Measurements from ENCODE around the gene ADPRH.

Gene ADPRH

DNA sequence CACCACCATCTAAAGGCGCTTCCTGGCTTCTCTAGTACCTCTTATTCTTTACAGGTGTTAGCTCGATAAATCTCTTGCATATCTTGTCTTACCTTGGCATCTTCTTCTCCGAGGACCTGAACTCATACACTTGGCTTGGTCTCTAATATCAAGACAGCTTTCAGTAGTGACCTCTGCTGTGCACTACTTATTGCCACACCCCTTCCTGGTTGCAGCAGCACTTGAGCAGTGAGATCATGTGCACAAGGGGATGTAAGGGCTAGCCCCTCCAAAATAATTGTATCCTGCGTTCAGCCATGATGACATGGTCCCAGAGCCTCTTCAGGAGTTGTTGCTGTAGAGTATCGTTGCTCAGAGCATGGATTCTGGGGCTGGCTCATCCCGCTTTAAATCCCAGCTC is 17.1 kb downstream of the ADPRH start:
- DNase-seq (ENCODE audit: low read depth in 2 of 3, low spot score in 1 of 3): no peak

DNA sequence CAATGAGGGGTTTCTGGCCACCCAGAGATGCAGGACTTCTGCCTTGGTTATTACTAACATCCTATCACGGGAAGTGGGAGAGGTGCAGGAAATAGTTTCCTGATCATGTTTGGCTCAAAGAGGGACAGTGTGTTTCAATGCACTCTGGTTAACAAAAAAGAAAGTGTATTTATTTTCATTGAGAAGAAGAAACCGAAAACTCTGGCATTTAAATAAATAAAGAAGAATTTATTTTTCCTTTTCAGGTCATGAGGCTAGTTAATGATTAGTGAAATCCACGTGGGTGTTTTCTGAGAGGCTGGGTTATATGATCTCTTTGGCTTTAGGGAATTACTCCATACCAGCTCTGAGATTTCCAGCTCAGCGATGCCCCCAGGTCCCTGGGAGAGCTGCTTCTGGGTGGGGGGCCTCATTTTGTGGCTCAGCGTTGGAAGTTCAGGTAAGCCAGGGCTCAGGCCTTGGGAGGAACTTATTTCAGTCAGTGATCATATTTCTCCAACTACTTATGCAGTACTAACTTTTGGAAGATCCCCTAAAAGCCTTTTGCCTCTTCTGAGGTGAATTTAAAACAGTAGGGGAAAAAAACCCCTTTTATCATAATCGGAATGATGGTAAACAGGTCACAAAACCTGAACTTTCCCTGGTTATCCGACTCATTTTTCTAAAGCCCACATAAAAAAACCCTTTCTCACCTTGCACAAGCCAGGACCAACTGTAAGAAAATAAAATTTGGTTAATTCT is 18.4 kb downstream of the ADPRH start, which contains the start of gene PLA1A:
Gene PLA1A, plus strand, starts transcription at position 338 of the 741 bp plus-strand sequence. Its CDS starts 29 bp downstream, at position 367.
- no peak for DNase-seq (ENCODE audit: low read depth in 2 of 3, low spot score in 1 of 3)

DNA sequence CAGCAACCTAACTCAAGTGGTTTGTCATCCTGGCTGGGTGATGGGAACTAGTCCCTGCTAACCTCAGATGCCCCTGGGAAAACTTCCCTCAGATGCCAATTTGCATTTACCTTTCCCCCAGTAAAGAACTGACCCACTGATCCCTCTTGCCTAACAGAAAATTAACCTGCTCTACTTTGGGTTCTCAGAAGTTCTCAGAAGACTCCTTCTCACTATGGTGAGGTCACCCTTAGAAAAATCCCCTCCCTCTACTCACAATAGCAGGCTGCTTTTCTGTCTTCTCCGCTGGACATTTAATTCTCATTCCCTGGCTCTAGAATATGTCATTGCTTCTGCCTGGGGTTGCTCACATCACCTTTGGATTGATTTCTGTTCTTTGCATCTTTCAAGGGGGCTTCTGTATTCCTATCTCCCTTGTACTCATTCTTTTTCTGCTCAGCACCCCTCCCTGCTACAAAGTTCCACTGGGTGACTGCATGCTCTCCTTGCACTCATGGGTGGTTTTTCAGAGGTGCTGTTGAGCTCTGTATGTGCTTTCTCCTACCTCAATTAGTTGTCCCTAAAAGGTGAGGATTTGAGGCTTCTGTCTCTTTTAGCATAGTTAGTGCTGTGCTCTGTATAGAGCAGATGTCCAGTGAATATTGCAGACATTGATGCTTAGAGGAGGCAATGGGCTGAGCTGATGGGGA is 19.3 kb downstream of the ADPRH start:
- DNase-seq (ENCODE audit: low read depth in 2 of 3, low spot score in 1 of 3): no peak

DNA sequence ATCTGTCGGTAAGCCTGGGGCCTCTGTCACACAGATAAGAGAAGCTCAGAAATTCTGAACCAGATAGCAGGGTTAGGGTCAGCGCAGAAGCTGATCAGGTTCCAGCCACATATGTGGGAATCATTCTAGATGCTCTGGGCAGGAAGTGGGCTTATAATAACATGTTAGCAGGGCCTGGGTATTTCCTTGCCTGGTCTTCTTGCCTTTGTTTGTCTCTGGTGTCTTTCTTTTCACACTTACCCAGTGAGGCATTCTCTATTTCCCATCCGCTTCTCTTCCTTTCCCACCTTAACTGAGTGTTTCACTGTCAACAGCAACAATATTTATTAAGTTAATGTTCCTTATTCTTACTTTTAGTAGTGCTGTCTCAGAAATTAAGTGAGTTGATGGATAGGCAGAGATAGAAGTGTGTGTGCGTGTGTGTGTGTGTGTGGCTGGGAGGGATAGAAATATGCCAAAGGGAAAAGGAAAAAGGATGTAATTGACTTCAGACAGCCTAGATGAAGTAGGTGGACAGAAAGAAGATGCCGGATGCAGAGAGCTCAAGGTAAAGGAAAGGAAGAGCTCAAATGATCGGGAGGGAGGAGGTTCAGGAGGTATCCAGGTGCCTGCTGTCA is 20.4 kb downstream of the ADPRH start:
- DNase-seq (ENCODE audit: low read depth in 2 of 3, low spot score in 1 of 3): no peak

DNA sequence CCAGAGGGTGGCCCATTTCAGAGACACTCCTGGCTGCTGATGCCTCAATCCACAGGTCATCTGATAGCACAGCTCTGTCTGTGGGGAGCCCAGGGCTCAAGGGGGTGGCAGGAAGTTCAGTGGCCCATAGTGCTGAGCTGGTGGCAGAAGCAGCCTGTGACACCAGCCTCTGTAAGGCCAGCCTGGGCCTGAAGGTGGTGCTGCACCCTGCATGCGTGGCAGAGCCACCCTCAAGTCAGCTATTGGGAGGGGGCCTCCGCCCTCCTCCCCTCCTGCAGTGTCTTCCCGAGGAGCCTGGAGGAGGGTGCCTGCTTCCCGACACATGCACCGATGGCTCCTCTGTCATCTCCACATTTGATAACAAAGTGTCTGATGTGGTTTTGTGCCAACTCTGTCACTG is 21.4 kb downstream of the ADPRH start:
- peak in 2 of 3 donors; percentile 3 to 12 for DNase-seq (ENCODE audit: low read depth in 2 of 3, low spot score in 1 of 3)

DNA sequence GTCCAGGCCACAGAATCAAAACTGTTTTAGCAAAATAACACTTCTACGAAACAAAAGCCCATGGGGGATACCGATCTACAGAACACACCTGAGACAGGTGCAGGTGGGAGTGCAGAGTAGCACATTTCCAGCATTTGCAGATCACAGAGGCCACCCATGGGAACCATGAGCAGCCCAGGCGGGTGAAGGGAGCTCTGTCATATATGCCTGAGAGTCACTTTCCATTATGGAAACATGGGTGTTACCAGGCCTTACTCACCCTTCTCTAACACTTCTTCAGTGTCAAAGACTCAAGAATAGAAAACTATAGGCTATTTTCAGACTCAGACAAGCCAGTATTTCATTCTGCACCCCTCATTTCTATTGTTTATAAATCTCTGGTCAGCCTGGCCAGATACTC is 21.9 kb downstream of the ADPRH start:
- DNase-seq (ENCODE audit: low read depth in 2 of 3, low spot score in 1 of 3): no peak

DNA sequence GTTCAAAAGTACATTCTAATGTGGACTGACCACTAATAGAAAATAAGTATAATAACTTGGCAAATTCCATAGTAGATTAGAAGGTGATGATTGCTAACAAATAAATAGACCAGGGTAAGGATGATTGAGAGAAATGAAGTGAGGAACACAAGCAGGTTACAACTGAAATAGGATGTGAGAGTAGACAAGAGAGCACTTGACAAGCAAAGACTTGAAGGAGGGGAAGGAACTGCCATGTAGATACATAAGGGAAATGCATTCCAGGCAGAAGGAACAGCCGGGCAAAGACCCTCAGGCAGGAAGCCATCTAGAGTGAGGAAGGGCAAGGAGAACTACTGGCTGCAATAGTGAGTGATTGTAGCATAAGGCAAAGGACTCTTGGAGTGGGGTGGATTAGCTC is 23.4 kb downstream of the ADPRH start:
- DNase-seq (ENCODE audit: low read depth in 2 of 3, low spot score in 1 of 3): no peak

DNA sequence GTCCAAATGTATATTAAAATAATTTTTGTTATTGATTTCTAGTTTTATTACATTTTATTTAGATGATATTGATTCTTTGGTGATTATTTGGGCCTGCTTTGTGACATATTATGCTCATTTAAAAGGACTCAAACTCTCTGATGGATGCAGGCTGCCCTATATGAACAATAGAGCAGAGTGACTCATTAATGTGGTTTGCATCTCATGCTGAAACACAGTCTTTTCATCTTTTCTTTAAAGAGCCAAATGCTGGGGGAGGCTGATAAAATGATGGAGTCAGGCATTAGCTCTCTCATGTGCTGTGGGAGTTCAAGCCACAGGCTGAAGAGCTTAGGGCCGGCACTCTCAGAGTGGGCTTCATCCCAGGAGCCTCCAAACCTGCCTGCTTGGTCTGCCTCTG is 25.6 kb downstream of the ADPRH start:
- no peak for DNase-seq (ENCODE audit: low read depth in 2 of 3, low spot score in 1 of 3)

DNA sequence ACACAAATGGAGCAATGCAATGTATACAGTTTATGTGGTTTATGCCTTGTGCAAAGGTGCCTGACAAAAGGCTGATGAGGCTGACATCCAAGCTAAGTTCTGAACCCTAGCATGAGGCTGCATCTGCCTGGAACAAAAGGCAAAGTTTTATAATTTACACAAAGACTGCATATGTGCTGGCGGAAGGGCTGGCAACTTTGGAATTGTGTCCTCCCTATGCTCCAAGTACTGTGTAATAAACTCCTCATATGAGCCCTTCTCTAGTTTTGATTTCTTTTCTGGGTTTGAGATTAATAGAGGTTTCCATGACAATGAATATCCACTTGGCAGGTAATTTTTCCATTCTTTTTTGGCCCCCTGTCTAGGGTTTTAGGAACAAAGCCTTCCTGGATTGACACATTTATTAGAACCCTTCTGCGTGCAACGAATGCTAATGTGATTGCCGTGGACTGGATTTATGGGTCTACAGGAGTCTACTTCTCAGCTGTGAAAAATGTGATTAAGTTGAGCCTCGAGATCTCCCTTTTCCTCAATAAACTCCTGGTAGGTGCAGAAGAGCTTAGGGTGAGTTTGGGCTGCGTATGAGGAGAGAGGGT is 29.2 kb downstream of the ADPRH start:
- no peak for DNase-seq (ENCODE audit: low read depth in 2 of 3, low spot score in 1 of 3)

DNA sequence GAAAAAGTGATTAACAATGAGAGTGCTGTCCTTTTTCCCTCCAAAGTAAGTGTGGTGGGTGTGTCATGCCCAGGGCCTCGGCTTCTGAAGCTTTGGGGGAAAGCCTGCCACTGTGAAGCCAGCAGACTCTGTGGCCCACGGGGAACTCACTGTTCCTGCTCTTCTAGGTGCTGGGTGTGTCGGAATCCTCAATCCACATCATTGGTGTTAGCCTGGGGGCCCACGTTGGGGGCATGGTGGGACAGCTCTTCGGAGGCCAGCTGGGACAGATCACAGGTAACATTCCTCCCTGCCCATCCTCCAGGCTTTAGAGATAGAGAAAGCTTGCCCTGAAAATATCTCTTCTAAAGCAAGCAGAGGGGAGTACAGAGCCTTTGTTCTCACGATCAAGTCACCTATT is 30.0 kb downstream of the ADPRH start:
- DNase-seq (ENCODE audit: low read depth in 2 of 3, low spot score in 1 of 3): no peak

DNA sequence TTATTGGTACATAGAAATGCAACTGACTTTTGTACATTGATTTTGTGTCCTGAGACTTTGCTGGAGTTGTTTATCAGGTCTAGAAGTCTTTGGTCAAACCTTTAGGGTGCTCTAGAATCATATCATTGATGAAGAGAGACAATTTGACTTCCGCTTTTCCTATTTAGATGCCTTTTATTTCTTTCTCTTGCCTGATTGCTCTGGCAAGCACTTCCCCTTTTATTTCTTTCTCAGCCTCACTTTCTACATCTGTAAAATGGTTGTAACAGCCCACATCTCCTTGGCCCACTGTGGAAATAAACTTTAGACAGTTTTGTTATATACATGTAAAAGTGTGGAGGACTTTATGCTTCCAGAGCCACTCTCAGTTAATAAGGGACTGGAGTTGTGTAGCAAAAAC is 32.4 kb downstream of the ADPRH start:
- no peak for DNase-seq (ENCODE audit: low read depth in 2 of 3, low spot score in 1 of 3)

DNA sequence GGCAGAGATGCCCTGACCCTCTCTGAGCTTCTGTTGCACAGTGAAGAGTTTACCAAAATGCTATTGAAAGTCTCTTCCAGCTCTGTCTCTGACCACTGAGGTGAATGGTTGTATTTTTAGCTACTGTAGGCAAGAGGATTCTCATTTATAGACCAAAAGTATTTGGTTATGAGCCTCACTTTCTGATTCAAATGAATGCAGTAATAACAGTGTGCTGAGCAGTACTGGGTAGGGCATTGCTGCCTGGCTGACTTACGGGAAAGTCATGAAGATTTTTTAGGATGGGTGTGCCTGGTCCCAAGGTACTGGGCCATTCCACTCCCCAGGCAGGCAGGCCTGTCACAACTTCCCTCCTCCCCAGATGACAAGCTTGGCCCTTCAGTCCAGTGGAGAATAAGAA is 33.9 kb downstream of the ADPRH start:
- DNase-seq (ENCODE audit: low read depth in 2 of 3, low spot score in 1 of 3): no peak

DNA sequence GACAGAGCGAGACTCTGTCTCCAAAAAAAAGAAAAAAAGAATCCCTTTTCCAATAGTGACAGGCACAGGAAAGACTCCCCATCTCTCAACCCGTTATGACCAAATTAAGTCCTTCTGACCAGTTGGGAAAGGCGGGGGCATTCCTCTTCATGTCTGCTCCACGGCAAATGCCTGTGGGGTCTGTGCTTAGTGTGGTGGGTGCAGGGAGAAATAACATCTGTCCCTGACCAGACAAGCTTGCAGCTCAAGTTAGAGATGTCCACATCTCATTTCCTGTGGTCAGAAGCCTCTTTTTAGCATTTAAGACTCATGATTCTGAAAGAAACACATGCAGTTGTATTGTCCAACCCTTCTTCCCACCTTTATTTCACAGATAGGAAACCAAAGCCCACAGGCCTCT is 34.6 kb downstream of the ADPRH start:
- DNase-seq (ENCODE audit: low read depth in 2 of 3, low spot score in 1 of 3): no peak

DNA sequence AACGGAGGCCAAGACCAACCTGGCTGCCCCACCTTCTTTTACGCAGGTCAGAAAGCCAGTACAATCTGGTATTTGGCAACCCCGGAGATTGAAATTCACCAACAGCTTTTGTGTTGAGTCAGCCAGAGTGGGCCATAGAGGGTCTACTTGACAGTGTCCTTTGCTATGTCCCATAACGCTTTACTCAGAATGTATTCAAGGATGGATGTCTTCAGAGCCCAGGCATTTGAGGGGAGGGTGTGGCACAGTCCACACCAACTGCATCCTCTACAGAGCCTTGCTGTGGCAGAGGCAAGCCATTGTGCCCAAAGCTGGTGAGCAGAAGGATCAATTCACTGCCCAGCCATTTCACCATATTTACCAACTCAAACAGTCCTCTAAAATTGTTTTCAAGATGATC is 36.8 kb downstream of the ADPRH start:
- DNase-seq (ENCODE audit: low read depth in 2 of 3, low spot score in 1 of 3): no peak

DNA sequence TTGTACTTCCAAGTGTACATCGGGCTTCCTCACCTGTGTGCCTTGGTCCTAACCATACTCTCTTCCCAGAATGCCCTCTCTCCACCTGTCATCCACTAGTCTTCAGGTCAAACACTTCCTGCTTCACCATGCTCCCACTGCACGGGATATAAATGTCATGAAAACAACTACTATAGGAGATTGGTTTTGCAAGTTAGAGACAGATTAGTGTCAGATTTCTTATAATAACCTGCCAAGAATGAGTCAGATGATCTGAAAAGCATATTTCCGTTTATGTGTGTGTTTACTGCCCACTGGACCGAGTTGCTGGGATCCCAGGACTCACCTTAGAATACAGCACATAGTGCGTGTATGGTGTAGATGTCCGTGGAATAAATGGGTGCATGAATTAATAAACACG is 39.8 kb downstream of the ADPRH start:
- DNase-seq (ENCODE audit: low read depth in 2 of 3, low spot score in 1 of 3): no peak

DNA sequence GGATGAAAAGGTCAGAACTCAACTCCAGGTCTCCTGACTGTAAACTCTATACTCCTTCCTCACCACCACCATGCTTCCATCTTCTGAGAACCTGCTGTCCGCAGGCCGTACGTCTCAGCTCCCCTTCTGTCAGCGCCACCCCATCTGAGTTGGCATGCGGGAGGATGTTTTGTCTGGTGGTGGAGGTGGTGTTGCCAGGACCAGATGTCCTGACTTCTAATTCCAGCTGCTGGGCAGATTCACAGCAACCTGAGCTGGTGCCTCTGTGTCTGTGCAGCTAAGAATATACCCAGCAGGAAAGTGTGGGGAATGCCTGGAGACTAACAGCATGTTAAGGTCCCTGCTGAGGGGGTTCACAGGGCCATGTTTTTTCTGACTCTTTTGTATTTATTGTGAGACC is 41.6 kb downstream of the ADPRH start:
- DNase-seq (ENCODE audit: low read depth in 2 of 3, low spot score in 1 of 3): no peak

DNA sequence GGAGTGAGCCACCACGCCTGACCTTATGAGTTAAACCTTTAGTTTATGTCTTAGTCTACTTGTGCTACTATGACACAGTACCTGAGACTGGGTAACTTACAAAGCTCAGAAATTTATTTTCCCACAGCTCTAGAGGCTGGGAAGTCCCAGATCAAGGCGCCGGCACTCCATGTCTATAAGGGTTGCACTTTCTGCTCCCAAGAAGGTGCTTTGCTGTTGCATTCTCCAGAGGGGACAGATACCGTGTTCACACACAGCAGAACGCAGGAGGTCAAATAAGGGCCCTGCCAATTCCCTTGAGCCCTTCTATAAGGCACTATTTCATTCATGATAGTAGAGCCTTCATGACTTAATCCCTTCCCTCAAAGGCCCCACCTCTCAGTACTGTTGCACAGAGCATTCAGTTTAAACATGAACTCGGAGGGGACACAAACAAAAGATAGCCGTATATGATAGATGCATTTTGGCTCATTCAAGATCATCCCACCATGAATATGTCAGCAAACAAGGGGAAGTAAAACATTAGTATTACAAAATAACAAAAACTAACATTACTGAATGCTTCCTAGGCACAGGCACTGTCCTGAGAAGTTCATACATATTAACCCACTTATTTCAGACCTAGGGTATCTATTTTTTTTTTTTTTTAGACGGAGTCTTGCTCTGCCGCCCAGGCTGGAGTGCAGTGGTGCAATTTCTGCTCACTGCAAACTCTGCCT is 44.9 kb downstream of the ADPRH start:
- no peak for DNase-seq (ENCODE audit: low read depth in 2 of 3, low spot score in 1 of 3)

DNA sequence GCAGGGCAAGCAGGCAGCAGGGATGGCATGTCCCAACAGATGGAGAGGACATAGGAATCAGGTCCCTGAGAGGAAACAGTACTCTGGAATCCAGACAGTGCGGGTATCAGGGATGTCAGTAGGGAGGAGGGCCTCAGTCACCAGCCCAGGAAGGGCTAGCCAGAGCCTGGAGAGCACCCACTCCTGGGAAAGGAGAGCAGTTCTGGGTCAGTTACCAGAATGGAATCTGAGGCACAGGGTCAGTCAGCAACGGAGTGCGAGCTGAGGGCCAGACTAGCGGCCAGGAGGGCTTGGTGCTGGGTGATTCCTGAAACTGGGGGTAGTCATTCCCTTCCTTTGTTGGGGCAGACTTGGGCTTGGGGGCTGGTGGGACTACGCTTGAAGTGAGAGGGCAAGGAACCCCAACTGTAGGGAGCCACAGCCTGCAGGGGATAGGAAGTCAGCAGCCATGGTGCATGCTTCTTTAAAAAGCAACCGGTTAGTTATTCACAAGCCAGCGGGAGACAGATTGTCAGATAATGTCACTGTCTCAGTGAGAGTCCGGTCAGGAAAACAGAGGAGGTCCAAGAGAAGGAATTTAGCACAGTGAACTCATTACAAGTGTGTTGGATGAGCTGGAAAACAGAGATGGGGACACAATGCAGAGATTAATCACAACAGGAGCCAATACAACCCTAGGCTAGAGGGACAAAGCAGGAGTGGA is 46.3 kb downstream of the ADPRH start:
- DNase-seq (ENCODE audit: low read depth in 2 of 3, low spot score in 1 of 3): no peak

DNA sequence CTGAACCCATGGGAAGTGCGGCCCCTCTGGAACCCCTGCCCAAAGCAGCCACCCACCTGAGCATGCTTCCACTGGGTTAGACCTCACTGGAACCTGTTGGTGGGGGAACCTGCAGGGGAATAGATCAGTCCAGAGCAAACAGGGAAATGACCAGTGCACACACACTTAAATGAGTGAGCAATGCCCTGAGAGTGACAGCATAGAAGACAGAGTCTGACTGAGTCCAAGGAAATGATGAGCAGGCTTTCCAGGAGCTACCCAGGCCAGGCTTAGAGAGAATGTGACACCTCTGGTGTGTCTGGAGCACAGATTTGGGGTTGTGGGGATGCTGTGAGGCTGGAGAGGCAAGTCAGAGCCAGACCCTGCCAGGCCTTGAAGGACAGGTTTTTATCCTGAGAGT is 46.9 kb downstream of the ADPRH start:
- DNase-seq (ENCODE audit: low read depth in 2 of 3, low spot score in 1 of 3): no peak

DNA sequence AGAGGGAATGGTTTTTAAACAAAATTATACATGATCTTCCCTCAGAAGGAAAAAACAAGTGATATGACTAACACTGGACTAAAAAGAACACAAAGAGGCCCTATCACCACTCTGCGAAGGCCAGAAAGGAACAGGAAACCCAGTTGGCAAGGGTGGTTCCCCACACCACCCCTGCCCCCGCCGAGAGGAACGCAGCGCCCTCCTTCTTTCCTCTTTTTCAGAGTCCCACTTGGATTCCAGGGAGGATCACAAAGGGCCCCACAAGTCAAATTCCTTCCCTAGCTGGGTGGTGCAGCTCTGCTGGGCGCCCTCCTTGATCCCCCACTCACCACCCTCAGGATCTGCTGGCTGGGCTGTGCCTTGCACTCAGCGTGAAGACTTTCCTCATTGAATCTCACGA is 48.2 kb downstream of the ADPRH start:
- DNase-seq (ENCODE audit: low read depth in 2 of 3, low spot score in 1 of 3): no peak

DNA sequence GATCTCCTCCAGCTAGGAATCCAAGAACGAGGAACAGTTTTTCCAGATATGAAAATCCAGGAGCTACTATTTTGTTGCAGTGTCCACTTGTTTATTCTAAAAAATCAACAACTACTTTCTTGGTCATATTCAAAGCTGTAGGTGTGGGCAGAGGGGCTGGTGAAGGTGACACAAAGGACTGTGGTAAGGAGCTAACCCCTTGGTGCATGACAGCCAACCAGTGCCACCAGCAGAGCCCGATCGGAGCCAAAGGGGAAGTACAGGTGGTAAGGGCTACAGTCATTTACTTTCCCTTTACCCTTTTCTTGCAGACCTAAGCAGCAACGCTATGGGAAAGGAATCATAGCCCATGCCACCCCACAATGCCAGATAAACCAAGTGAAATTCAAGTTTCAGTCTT is 49.1 kb downstream of the ADPRH start:
- DNase-seq (ENCODE audit: low read depth in 2 of 3, low spot score in 1 of 3): peak in 2 of 3 donors; percentile 22 to 26

Data from stimulated activated CD4-positive, alpha-beta T cell treated with anti-CD3 and anti-CD28 coated beads, Interleukin-12 subunit alpha, Interleukin-12 subunit beta, amount 100 ng/mL, for 48 hours (primary cell).